Endothelial cell of umbilical vein (primary cell): ENCODE measurements around the gene MRGPRE.

Source experiments
- CTCF ChIP-seq, 2 donors: IDR thresholded peaks; 1 replicate in 1 of 2; 2 replicates in 1 of 2; pipeline ENCODE4 v1.5.1; 2011; ENCODE audit warnings: low read length in 2 of 2, mild to moderate bottlenecking in 2 of 2, moderate library complexity in 2 of 2, control low read depth in 1 of 2, inconsistent platforms in 1 of 2, low read depth in 1 of 2; ENCODE audit not compliant: insufficient read depth in 1 of 2; ENCODE audit errors: extremely low read depth in 1 of 2
- EZH2 ChIP-seq: IDR thresholded peaks from 2 replicates; pipeline ENCODE4 v1.6.1; 2012; ENCODE audit warnings: borderline replicate concordance, low read depth, mild to moderate bottlenecking, moderate library complexity, low read length, inconsistent platforms; ENCODE audit not compliant: severe bottlenecking
- FOS ChIP-seq: IDR thresholded peaks from 2 replicates; pipeline ENCODE4 v1.6.1; 2011; ENCODE audit warnings: mild to moderate bottlenecking, low read length, moderate library complexity, borderline replicate concordance; ENCODE audit not compliant: insufficient read depth
- MAX ChIP-seq: IDR thresholded peaks from 2 replicates; pipeline ENCODE4 v1.6.1; 2011; ENCODE audit not compliant: insufficient read depth, insufficient read length
- MYC ChIP-seq: IDR thresholded peaks from one replicate; pipeline ENCODE4 v1.6.1; 2011; ENCODE audit warnings: mild to moderate bottlenecking, low read depth, low read length
- POLR2A ChIP-seq: IDR thresholded peaks from 2 replicates; pipeline ENCODE4 v1.6.1; 2012; ENCODE audit warnings: low read depth, mild to moderate bottlenecking, control low read depth, low read length
- POLR2AphosphoS5 ChIP-seq: IDR thresholded peaks from 2 replicates; pipeline ENCODE4 v1.6.1; 2012; ENCODE audit warnings: low read depth, mild to moderate bottlenecking, control low read depth, low read length, moderate library complexity; ENCODE audit not compliant: insufficient read depth

- TF ChIP-seq POLR2AphosphoS5 (no peak), CTCF (IDR thresholded peaks at IDR 0.05; ENCODE audit: extremely low read depth in 1 of 2, insufficient read depth in 1 of 2, low read depth in 1 of 2, low read length in 2 of 2) (no peak), POLR2A (no peak), EZH2 (no peak), MYC (no peak), FOS (no peak), MAX (no peak)
Measured at GRCh38 chr11:3204141-3205015, 27.8 kb downstream of the MRGPRE start.
